ENCODE measurements around the gene FIBIN.
"Not testable (repeated sequence)": the region's sequence is repeated elsewhere in the genome, so short reads cannot be mapped to it uniquely, and the experiment has no call there.

The FIBIN gene

DNA sequence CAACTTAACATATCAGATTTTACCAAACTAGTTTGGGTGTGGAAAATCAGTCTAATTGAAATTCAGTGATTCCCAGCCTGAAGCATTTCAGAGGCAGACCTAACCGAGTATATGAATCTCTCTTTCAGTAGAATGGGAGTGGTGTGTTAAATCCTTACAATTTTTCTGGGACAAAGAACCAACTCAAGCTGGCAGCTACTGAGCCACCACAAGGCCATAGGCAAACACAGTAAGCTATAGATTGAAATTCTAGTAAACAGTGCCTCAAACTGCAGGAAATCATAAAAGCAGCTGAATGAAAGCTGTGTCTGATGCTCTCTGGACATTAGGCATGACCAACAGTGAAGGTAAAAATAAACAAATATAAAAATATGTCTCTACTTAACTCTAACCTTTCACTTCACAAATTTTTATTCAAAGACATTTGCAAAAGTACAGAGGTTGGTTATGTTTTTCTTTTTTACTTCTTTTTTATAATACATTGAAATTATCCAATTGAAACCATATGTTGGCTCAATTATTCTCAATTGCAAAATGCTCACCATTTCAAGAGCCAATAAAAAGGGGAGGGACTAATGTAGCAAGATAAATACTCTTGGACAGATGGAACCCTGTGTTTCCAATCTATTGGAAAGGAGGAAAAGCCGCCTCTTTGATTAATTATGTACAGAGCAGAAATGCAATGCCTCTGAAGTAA lies 35.8 kb upstream of the FIBIN start:
- Histone ChIP-seq H3K4me3 (ENCODE audit: low read depth, low read length) (no peak overlapping the region), H3K36me3 (no peaks in the 10 kb centered on the region), H3K27me3 (no peaks in the 10 kb centered on the region), H3K9me3 (no peaks in the 10 kb centered on the region), H3K4me1 (no peaks in the 10 kb centered on the region)
- TF ChIP-seq CTCF (IDR thresholded peaks at IDR 0.05; ENCODE audit: low read depth, low read length), result no peak
- no peak for DNase-seq

- Histone ChIP-seq H3K9me3 (no peaks in the 10 kb centered on the region), H3K36me3 (no peaks in the 10 kb centered on the region), H3K4me3 (ENCODE audit: low read depth, low read length) (no peak overlapping the region), H3K4me1 (no peaks in the 10 kb centered on the region), H3K27me3 (no peaks in the 10 kb centered on the region)
- TF ChIP-seq CTCF (IDR thresholded peaks at IDR 0.05; ENCODE audit: low read depth, low read length), result no peak
- no peak for DNase-seq
These were observed 35.2 kb upstream of the FIBIN start for GRCh38 chr11:26958702-26959049.

DNA sequence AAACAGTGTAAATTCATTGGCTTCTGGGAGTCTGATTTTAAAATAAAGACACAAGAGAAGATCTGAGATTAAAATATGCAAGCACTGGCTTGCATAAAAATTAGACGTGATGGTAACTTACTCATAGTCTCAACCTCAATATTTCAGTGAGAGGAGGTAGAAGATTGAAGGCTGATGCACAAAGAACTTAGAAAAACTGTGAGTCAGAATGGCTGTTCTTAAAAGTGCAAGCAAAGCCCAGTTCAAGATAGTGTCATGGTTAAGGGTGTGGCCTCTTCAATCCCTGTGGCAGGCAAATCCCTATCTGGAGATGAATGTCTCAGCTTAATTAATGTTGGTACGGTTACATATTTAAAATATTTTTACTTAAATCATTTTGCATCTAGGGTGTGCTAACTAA lies 33.6 kb upstream of the FIBIN start:
- H3K27me3 ChIP-seq, result no peaks in the 10 kb centered on the region
- no peaks in the 10 kb centered on the region for H3K4me1 ChIP-seq
- no peaks in the 10 kb centered on the region for H3K36me3 ChIP-seq
- no peaks in the 10 kb centered on the region for H3K9me3 ChIP-seq
- TF ChIP-seq CTCF (IDR thresholded peaks at IDR 0.05; ENCODE audit: low read depth, low read length), result no peak
- no peak overlapping the region for H3K4me3 ChIP-seq (ENCODE audit: low read depth, low read length)
- DNase-seq, result no peak

DNA sequence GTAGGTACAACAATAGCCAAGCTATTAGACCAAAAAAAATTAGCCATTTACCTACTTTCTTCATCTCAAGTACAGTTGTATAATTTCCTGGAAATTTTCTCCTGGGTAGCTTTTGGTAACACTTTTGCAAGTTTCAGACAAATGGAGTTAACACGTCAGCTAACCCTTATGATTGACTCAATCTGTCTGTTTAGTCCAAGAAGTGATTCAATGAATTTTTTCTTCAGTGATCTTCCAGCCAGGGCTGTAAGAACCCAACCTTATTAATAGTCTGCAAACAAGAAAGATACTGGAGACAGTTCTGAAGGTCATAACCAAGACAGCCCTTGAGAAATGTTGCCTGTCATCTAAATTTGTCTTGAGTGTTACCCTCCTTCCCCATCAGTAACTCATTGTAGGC lies 30.1 kb upstream of the FIBIN start:
- TF ChIP-seq CTCF (IDR thresholded peaks at IDR 0.05; ENCODE audit: low read depth, low read length), result no peak
- no peak for DNase-seq
- H3K4me3 ChIP-seq (ENCODE audit: low read depth, low read length), result no peak overlapping the region

GRCh38 chr11:26964339-26964738 lies 29.6 kb upstream of the FIBIN start:
- Histone ChIP-seq H3K27me3 (no peaks in the 10 kb centered on the region), H3K4me3 (ENCODE audit: low read depth, low read length) (no peak overlapping the region), H3K36me3 (no peaks in the 10 kb centered on the region), H3K4me1 (no peaks in the 10 kb centered on the region), H3K9me3 (no peaks in the 10 kb centered on the region)
- no peak for TF ChIP-seq CTCF (IDR thresholded peaks at IDR 0.05; ENCODE audit: low read depth, low read length)
- no peak for DNase-seq

More for the DNA sequence above, 30.1 kb upstream of the FIBIN start:
- no peaks in the 10 kb centered on the region for H3K36me3 ChIP-seq
- no peaks in the 10 kb centered on the region for H3K27me3 ChIP-seq
- H3K4me1 ChIP-seq, result no peaks in the 10 kb centered on the region
- H3K9me3 ChIP-seq, result no peaks in the 10 kb centered on the region

GRCh38 chr11:26964847-26965485 lies 28.9 kb upstream of the FIBIN start:
- not testable (repeated sequence) for H3K4me1 ChIP-seq; DNase-seq; H3K9me3 ChIP-seq; H3K36me3 ChIP-seq; H3K27me3 ChIP-seq; H3K4me3 ChIP-seq (ENCODE audit: low read depth, low read length)

Measured in BE2C (cell line).